ENCODE measurements around the gene XPC. TPM values are rescaled to one million over a fixed set of nuclear protein-coding genes. Genes with fewer than 3 reads are reported as not detected.

XPC gene
- total RNA-seq, 3 donors from 2014 or later (not counting 1 experiment from before 2014, with no cell fraction given): 45.5 to 62.1 (median 50.0) TPM

GRCh38 chr3:14097616-14098391 lies 80.6 kb downstream of the XPC start:
- DNase-seq (no peak), ATAC-seq (no peak)
- WGBS (ENCODE audit: insufficient coverage): 85% methylated on average over 5 of the region's 5 CpGs
- H3K4me3 Mint-ChIP-seq: no peak overlapping the region
- H3K36me3 Mint-ChIP-seq: no peaks in the 10 kb centered on the region
- Histone ChIP-seq H3K27me3 (ENCODE audit: control insufficient read depth, insufficient read depth, low read length) (peaks cover 7% of the 10 kb centered on the region), H3K9me3 (ENCODE audit: control insufficient read depth, insufficient read depth, low read length) (no peaks in the 10 kb centered on the region), H3K36me3 (ENCODE audit: control insufficient read depth, insufficient read depth, low read length) (no peaks in the 10 kb centered on the region), H3K4me3 (ENCODE audit: low read length) (no peak overlapping the region), H3K4me1 (ENCODE audit: control insufficient read depth, insufficient read depth, low read length) (no peaks in the 10 kb centered on the region), H3K27ac (ENCODE audit: low read length) (no peak overlapping the region)
- H3K9me3 Mint-ChIP-seq: peaks cover 0 to 4% of the 10 kb centered on the region in 2 donors
- no peak overlapping the region for H3K27ac Mint-ChIP-seq
- intact Hi-C loops (cut with micrococcal nuclease): no loop called here
- H3K27me3 Mint-ChIP-seq (ENCODE audit: low read depth in 2 of 2): peaks cover 30 to 52% of the 10 kb centered on the region in 2 donors
- no peaks in the 10 kb centered on the region for H3K4me1 Mint-ChIP-seq
- TF ChIP-seq CTCF (IDR thresholded peaks at IDR 0.05): no peak

- Histone ChIP-seq H3K27me3 (ENCODE audit: control insufficient read depth, insufficient read depth, low read length) (peaks cover 7% of the 10 kb centered on the region), H3K36me3 (ENCODE audit: control insufficient read depth, insufficient read depth, low read length) (no peaks in the 10 kb centered on the region), H3K27ac (ENCODE audit: low read length) (no peak overlapping the region), H3K4me3 (ENCODE audit: low read length) (no peak overlapping the region), H3K4me1 (ENCODE audit: control insufficient read depth, insufficient read depth, low read length) (no peaks in the 10 kb centered on the region), H3K9me3 (ENCODE audit: control insufficient read depth, insufficient read depth, low read length) (no peaks in the 10 kb centered on the region)
- Mint-ChIP-seq H3K9me3 (peaks cover 0 to 4% of the 10 kb centered on the region in 2 donors), H3K27me3 (ENCODE audit: low read depth in 2 of 2) (peaks cover 30 to 43% of the 10 kb centered on the region in 2 donors), H3K36me3 (no peaks in the 10 kb centered on the region), H3K4me1 (no peaks in the 10 kb centered on the region), H3K4me3 (no peak overlapping the region), H3K27ac (no peak overlapping the region)
- no peak for TF ChIP-seq CTCF (IDR thresholded peaks at IDR 0.05)
- WGBS (ENCODE audit: insufficient coverage): 82% methylated on average over 3 of the region's 3 CpGs
- ATAC-seq (no peak), DNase-seq (no peak)
- intact Hi-C loops (cut with micrococcal nuclease): no loop called here
Observed at GRCh38 chr3:14096742-14097141, 81.7 kb downstream of the XPC start.

Other genes starting within 250 kb of the XPC start
- 1 to 10 TPM; 2.1 to 4.3 (median 3.4) TPM for gene CHCHD4, start 53.7 kb downstream of the XPC start, total RNA-seq
- 10 to 100 TPM; 49.5 to 61.1 (median 54.1) TPM for gene TMEM43, start 53.5 kb downstream of the XPC start, total RNA-seq
- gene LSM3, start 216 bp upstream of the XPC start, total RNA-seq: 1 to 10 TPM; 7.6 to 9.1 (median 8.9) TPM
- 10 to 100 TPM; 43.7 to 55.4 (median 50.1) TPM for gene SLC6A6, start 224.0 kb upstream of the XPC start, total RNA-seq

All from natural killer cell (primary cell).